GM12865 (cell line): ENCODE data around the gene ZNF18.
A peak's percentile ranks its signal among the peaks of the same experiment; 100 is the strongest.

ENCODE experiments used
- DNase-seq: peaks from one replicate; pipeline ENCODE4 v3.0.0; 2010; ENCODE audit warnings: low read depth
- H3K4me3 ChIP-seq: 2 replicates; pipeline ENCODE4 v1.5.1; 2011; ENCODE audit warnings: mild to moderate bottlenecking, low read depth, low read length, control low read depth
- TF ChIP-seq, protein P1 (sequence below): IDR thresholded peaks from 2 replicates; pipeline ENCODE4 v1.5.1; 2011; ENCODE audit warnings: low read length, control low read depth, low read depth, inconsistent platforms; ENCODE audit not compliant: insufficient read depth; ENCODE audit errors: missing control alignments

Gene ZNF18, protein sequence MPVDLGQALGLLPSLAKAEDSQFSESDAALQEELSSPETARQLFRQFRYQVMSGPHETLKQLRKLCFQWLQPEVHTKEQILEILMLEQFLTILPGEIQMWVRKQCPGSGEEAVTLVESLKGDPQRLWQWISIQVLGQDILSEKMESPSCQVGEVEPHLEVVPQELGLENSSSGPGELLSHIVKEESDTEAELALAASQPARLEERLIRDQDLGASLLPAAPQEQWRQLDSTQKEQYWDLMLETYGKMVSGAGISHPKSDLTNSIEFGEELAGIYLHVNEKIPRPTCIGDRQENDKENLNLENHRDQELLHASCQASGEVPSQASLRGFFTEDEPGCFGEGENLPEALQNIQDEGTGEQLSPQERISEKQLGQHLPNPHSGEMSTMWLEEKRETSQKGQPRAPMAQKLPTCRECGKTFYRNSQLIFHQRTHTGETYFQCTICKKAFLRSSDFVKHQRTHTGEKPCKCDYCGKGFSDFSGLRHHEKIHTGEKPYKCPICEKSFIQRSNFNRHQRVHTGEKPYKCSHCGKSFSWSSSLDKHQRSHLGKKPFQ

DNA sequence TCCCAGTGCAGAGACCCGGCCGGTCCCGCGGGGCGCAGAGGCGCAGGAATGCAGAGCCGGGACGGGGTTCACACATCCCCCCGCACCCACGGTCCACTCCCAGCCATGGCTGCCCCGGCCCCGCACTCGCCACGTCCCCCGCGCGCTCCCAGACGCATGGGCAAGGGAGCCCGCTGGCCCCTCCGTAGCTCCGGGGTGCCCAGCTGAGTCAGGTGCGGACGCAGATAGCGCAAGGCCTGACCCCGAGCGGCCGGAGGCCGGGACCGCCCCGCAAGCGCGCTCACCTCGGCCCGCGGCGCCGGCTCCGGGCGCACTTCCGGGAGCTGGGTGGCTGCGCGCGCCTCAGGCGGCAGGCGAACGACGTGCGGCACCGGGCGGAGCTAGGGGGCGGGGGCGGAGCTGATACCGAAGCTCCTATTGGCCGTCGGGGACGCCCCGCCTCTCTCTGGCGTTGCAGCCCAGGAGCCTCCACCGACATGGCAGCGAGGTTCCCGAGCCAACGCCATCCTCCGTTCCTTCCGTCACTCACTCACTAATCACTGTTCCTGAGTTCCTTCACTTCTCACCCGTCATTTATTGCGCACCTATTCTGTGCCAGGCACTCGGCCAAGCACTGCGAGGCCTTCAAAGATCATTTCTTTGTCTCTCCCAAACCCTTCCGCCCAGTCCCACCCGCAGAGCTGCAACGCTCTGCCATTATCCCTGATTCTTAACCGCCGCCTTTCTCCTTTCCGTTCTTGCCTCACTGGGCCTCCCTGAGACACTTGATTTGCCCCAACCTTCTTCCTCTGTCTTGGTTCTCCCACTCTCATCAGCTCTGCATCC, at the start of gene ZNF18:
Gene ZNF18 (minus strand): TSS at position 329 of the 825 bp plus-strand sequence. CDS start 4,646 bp downstream, outside the sequence.
- DNase-seq = peak; percentile 98
- TF ChIP-seq, protein P1, sequence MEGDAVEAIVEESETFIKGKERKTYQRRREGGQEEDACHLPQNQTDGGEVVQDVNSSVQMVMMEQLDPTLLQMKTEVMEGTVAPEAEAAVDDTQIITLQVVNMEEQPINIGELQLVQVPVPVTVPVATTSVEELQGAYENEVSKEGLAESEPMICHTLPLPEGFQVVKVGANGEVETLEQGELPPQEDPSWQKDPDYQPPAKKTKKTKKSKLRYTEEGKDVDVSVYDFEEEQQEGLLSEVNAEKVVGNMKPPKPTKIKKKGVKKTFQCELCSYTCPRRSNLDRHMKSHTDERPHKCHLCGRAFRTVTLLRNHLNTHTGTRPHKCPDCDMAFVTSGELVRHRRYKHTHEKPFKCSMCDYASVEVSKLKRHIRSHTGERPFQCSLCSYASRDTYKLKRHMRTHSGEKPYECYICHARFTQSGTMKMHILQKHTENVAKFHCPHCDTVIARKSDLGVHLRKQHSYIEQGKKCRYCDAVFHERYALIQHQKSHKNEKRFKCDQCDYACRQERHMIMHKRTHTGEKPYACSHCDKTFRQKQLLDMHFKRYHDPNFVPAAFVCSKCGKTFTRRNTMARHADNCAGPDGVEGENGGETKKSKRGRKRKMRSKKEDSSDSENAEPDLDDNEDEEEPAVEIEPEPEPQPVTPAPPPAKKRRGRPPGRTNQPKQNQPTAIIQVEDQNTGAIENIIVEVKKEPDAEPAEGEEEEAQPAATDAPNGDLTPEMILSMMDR = no peak
- peak within 1 kb of the TSS; percentile 95 for H3K4me3 ChIP-seq

DNA sequence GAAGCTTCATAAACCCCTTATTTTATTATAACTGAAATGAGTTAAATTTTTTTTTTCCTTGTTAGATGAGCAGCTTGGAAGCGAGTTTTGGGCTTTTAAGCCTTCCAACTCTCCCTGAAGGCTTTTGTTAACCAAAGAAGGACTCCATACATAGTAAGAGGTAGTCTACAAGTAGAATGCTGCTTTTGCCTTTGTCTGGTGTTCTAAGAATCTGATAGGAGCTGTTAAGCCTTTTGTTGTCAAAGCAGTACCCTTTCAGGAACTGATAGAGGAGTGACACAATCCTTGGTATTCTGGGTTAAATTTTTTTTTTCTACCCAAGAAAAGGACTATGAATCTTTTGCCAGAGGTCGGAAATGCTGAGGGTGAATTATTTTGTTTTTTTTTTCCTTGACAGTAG, 49.5 kb upstream of the ZNF18 start:
- no peak for DNase-seq
- TF ChIP-seq, protein P1 = no peak
- no peak overlapping the region for H3K4me3 ChIP-seq

DNA sequence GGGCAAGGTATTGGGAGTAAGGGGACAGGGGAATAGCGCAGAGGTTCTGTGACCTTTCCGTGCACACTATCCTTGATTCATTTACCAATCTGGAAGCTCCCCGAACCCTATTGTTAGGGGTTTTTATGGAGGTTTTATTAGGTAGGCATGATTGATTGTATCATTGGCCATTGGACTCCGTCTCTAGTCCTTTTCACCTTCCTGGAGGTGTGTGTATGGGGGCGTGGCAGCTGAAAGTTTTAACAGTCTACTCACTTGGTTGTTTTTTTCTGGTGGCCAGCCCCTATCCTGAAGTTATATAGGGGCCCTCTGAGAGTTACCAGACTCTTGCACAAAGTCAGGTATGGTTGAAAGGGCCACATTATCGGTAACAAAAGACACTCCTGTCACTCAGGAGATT, 46.4 kb upstream of the ZNF18 start:
- no peak overlapping the region for H3K4me3 ChIP-seq
- TF ChIP-seq, protein P1 = no peak
- no peak for DNase-seq

DNA sequence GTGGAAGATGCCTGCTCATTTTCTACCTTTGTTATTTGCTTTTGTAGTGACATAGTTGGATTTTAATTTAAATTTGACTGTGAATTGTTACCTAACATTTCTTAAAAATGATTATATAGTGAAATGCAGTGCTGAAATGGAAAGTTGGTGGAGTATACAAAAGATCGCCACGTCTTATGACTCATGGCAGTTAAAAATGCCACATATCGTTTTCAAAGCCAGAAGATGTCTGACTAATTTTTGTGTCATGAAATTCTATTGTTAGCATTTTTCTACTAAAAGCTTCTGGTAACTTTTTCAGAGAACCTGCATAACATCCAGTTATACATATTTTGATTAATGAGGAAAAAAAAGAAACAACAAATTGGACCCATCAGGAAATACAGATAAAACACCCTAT, 44.0 kb upstream of the ZNF18 start:
- H3K4me3 ChIP-seq = no peak overlapping the region
- TF ChIP-seq, protein P1 = no peak
- no peak for DNase-seq

DNA sequence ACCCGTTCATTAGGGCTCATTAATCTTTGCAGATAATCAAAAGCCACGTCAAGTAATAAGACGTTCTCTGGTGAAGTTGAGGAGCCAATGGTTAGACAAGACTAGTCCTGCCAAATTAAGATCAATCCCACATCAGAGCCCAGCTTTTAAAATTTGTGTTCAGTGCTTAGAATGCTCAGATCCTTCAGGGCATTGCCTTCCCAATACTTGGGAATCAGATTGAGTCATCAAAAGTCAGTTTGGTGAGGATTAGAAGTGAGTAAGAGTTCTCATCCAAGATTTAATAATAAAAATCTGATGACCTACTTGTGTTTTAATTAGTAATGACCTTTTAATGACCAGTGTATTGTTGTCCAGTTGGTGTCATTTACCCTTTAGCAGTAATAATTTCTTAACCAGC, 43.2 kb upstream of the ZNF18 start:
- no peak overlapping the region for H3K4me3 ChIP-seq
- TF ChIP-seq, protein P1 = no peak
- DNase-seq = no peak

DNA sequence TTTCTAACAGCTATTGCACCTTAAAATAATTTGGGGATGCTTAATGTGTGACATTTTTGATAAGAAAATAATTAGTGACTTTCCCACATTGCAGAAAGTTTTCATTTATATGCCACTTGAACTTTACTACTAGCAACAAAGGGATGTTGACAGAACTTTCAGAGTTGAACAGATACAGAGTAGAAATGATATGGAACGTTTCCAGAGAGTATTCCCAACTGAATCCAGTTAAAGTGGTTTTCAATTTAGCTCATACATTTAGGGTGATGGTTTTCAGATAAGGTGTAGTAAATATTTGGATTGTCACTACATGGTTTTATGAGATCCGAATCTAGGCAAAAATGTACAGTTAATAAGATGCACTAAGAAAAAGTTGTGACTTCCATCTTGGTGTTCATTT, 40.7 kb upstream of the ZNF18 start:
- H3K4me3 ChIP-seq = no peak overlapping the region
- no peak for DNase-seq

More for the DNA sequence above, 40.7 kb upstream of the ZNF18 start:
- TF ChIP-seq, protein P1 = no peak
